Stomach (tissue), 9 donors: ENCODE data around the gene ZDHHC8. TPM values are rescaled to one million over a fixed set of nuclear protein-coding genes. Genes with fewer than 3 reads are reported as not detected.

Source experiments
- DNase-seq, 2 donors: peaks; one replicate each; pipeline versions ENCODE4 v3.0.0 to v3.0.0-alpha.2; 2013 to 2019
- H3K27ac ChIP-seq, 5 donors: fragments of 200-600 bp in 4 of 5; sonication (generic) in 4 of 5; one replicate each; pipeline ENCODE4 v1.5.1; 2013 to 2019; ENCODE audit warnings: mild to moderate bottlenecking in 1 of 5, moderate library complexity in 1 of 5
- H3K27me3 ChIP-seq, 3 donors: fragments of 200-600 bp; sonication (generic); one replicate each; pipeline ENCODE4 v1.5.1; 2017 to 2019; ENCODE audit warnings: mixed run types in 1 of 3
- H3K36me3 ChIP-seq, 4 donors: fragments of 200-600 bp; sonication (generic); 1 replicate in 3 of 4; 2 replicates in 1 of 4; pipeline ENCODE4 v1.5.1; 2016 to 2019
- H3K4me1 ChIP-seq, 4 donors: fragments of 200-600 bp; sonication (generic); one replicate each; pipeline ENCODE4 v1.5.1; 2016 to 2019
- H3K4me3 ChIP-seq, 4 donors: fragments of 200-600 bp; sonication (generic) in 3 of 4; one replicate each; pipeline ENCODE4 v1.5.1; 2016 to 2019; ENCODE audit warnings: mild to moderate bottlenecking in 1 of 4
- H3K9me3 ChIP-seq, 4 donors: fragments of 200-600 bp; sonication (generic); one replicate each; pipeline ENCODE4 v1.5.1; 2016 to 2019
- CTCF ChIP-seq, 7 experiments: fragments of 450-650 bp in 4 of 7; fragments of 200-600 bp in 3 of 7; sonication (generic) in 3 of 7; IDR thresholded peaks; one replicate each; pipeline ENCODE4 v1.5.1; 2016 to 2019; ENCODE audit warnings: antibody characterized with exemption in 7 of 7, control low read depth in 2 of 7, mild to moderate bottlenecking in 1 of 7
- EP300 ChIP-seq: sonication (generic); formaldehyde crosslinking; IDR thresholded peaks from one replicate; pipeline ENCODE4 v1.6.1; 2017; ENCODE audit warnings: antibody characterized with exemption
- POLR2A ChIP-seq, 4 donors: fragments of 450-650 bp; IDR thresholded peaks; one replicate each; pipeline ENCODE4 v1.6.1; 2016; ENCODE audit warnings: antibody characterized with exemption in 4 of 4, control low read depth in 2 of 4, mild to moderate bottlenecking in 1 of 4, moderate library complexity in 1 of 4
- POLR2AphosphoS5 ChIP-seq, 3 donors: sonication (generic); formaldehyde crosslinking; IDR thresholded peaks; one replicate each; pipeline ENCODE4 v1.6.1; 2016; ENCODE audit warnings: antibody characterized with exemption in 3 of 3
- WGBS, 5 donors: extraction: QIAGEN DNeasy Blood & Tissue Kit in 3 of 5; methylation state at CpG; one replicate each; pipeline versions ENCODE4 v1.1.5 to v1.1.7; 2013 to 2018; 5-methylcytosine and 5-hydroxymethylcytosine counted together
- intact Hi-C: fragments of 100-400 bp; cut with DNase I; formaldehyde crosslinking; loops from one replicate; pipeline ENCODE4 v1.15.1; 2023; ENCODE audit warnings: low total_unique reads
- polyA plus RNA-seq, 3 donors: library from polyadenylated mRNA; stranded (reverse); fragments of 200-250 nt; gene quantifications; one replicate each; pipeline ENCODE4 v1.2.3, GENCODE V29; 2013
- total RNA-seq, 5 donors: library from RNA; depleted of rRNA; stranded (reverse); fragments of >200 nt; gene quantifications; one replicate each; pipeline versions ENCODE4 v1.1.0 to v1.2.3, GENCODE V29; 2014 to 2016
- donor health status: healthy with polysubstance abuse.
- donor health status: Bipolar disorder and iron deficiency.
- donor health status: healthy.

ZDHHC8 gene
- total and polyA plus RNA-seq, 8 donors, result 3.2 to 228 (median 18.7) TPM

GRCh38 chr22:20126284-20127029, 5.1 kb upstream of the ZDHHC8 start:
- 84 to 89% (median 86%) methylated on average over 18 to 19 of the region's 19 CpGs for WGBS, 5 donors
- Histone ChIP-seq H3K27me3 (no peaks in the 10 kb centered on the region), H3K4me3 (no peak overlapping the region), H3K9me3 (no peaks in the 10 kb centered on the region), H3K4me1 (peaks cover 4 to 29% (median 14%) of the 10 kb centered on the region in 4 donors), H3K27ac (no peak overlapping the region), H3K36me3 (peaks cover 32 to 63% (median 60%) of the 10 kb centered on the region in 4 donors)
- intact Hi-C loops, result no loop called here
- TF ChIP-seq CTCF (IDR thresholded peaks at IDR 0.05) (no peak), POLR2A (IDR thresholded peaks at IDR 0.05) (no peak)
- DNase-seq, result no peak

GRCh38 chr22:20127318-20127868, 4.2 kb upstream of the ZDHHC8 start:
- DNase-seq, result no peak
- peaks cover 5 to 23% (median 16%) of the 10 kb centered on the region in 4 donors for H3K4me1 ChIP-seq
- no peaks in the 10 kb centered on the region for H3K9me3 ChIP-seq
- TF ChIP-seq EP300 (no peak), POLR2A (IDR thresholded peaks at IDR 0.05) (no peak), CTCF (IDR thresholded peaks at IDR 0.05) (no peak), POLR2AphosphoS5 (IDR thresholded peaks at IDR 0.05) (no peak)
- no peaks in the 10 kb centered on the region for H3K27me3 ChIP-seq
- H3K36me3 ChIP-seq, result peaks cover 24 to 53% (median 51%) of the 10 kb centered on the region in 4 donors
- H3K27ac ChIP-seq, result no peak overlapping the region
- H3K4me3 ChIP-seq, result no peak overlapping the region
- 83 to 87% (median 85%) methylated on average over 15 of the region's 15 CpGs for WGBS, 5 donors
- intact Hi-C loops, result no loop called here

GRCh38 chr22:20127869-20128618, 3.6 kb upstream of the ZDHHC8 start:
- Histone ChIP-seq H3K4me3 (no peak overlapping the region), H3K9me3 (no peaks in the 10 kb centered on the region), H3K36me3 (peaks cover 24 to 49% (median 48%) of the 10 kb centered on the region in 4 donors), H3K27ac (no peak overlapping the region), H3K27me3 (no peaks in the 10 kb centered on the region), H3K4me1 (peaks cover 11 to 28% (median 20%) of the 10 kb centered on the region in 4 donors)
- intact Hi-C loops, result no loop called here
- DNase-seq, result no peak
- 75 to 84% (median 80%) methylated on average over 17 of the region's 17 CpGs for WGBS, 5 donors
- no peak for TF ChIP-seq POLR2A (IDR thresholded peaks at IDR 0.05)
- no peak for TF ChIP-seq EP300
- TF ChIP-seq POLR2AphosphoS5 (IDR thresholded peaks at IDR 0.05), result no peak
- TF ChIP-seq CTCF (IDR thresholded peaks at IDR 0.05), result no peak

GRCh38 chr22:20128619-20128901, 3.0 kb upstream of the ZDHHC8 start:
- Histone ChIP-seq H3K36me3 (peaks cover 23 to 47% (median 45%) of the 10 kb centered on the region in 4 donors), H3K4me1 (peaks cover 15 to 34% (median 25%) of the 10 kb centered on the region in 4 donors), H3K9me3 (no peaks in the 10 kb centered on the region), H3K4me3 (no peak overlapping the region), H3K27ac (no peak overlapping the region), H3K27me3 (no peaks in the 10 kb centered on the region)
- no peak for DNase-seq
- 39 to 54% (median 52%) methylated on average over 2 of the region's 2 CpGs for WGBS, 5 donors
- no peak for TF ChIP-seq POLR2AphosphoS5 (IDR thresholded peaks at IDR 0.05)
- TF ChIP-seq CTCF (IDR thresholded peaks at IDR 0.05), result no peak
- no peak for TF ChIP-seq EP300
- no peak for TF ChIP-seq POLR2A (IDR thresholded peaks at IDR 0.05)
- intact Hi-C loops, result no loop called here
